ENCODE measurements around the gene GAL3ST2.
"Not testable (repeated sequence)": the region's sequence is repeated elsewhere in the genome, so short reads cannot be mapped to it uniquely, and the experiment has no call there.

The GAL3ST2 gene

GRCh38 chr2:241820625-241821384 is 44.2 kb downstream of the GAL3ST2 start:
- TF ChIP-seq ZNF565 (CRISPR knock-in tag; conservative IDR thresholded peaks at IDR 0.05; ENCODE audit: low read depth) = no peak
- no peak for TF ChIP-seq ISL1 (CRISPR knock-in tag; IDR thresholded peaks at IDR 0.05)
- TF ChIP-seq TCF4 (CRISPR knock-in tag; IDR thresholded peaks at IDR 0.05; ENCODE audit: borderline replicate concordance) = no peak
- TF ChIP-seq ESRRG (CRISPR knock-in tag; IDR thresholded peaks at IDR 0.05) = no peak
- TF ChIP-seq OSR1 (CRISPR knock-in tag; IDR thresholded peaks at IDR 0.05) = no peak
- TF ChIP-seq ZNF8 (CRISPR knock-in tag; IDR thresholded peaks at IDR 0.05) = no peak
- TF ChIP-seq TOX (CRISPR knock-in tag; IDR thresholded peaks at IDR 0.05; ENCODE audit: borderline replicate concordance) = no peak
- no peak for TF ChIP-seq GLIS3 (CRISPR knock-in tag; IDR thresholded peaks at IDR 0.05)
- no peak for TF ChIP-seq RARB (CRISPR knock-in tag; IDR thresholded peaks at IDR 0.05)
- ATAC-seq = no peak

- TF ChIP-seq ZC3H10 (CRISPR knock-in tag; IDR thresholded peaks at IDR 0.05) (no peak), TOX (CRISPR knock-in tag; IDR thresholded peaks at IDR 0.05; ENCODE audit: borderline replicate concordance) (no peak)
- TF ChIP-seq, protein P1, sequence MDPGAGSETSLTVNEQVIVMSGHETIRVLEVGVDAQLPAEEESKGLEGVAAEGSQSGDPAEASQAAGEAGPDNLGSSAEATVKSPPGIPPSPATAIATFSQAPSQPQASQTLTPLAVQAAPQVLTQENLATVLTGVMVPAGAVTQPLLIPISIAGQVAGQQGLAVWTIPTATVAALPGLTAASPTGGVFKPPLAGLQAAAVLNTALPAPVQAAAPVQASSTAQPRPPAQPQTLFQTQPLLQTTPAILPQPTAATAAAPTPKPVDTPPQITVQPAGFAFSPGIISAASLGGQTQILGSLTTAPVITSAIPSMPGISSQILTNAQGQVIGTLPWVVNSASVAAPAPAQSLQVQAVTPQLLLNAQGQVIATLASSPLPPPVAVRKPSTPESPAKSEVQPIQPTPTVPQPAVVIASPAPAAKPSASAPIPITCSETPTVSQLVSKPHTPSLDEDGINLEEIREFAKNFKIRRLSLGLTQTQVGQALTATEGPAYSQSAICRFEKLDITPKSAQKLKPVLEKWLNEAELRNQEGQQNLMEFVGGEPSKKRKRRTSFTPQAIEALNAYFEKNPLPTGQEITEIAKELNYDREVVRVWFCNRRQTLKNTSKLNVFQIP (CRISPR knock-in tag; IDR thresholded peaks at IDR 0.05; ENCODE audit: borderline replicate concordance, low read depth) = no peak
- no peak for ATAC-seq
Observed at GRCh38 chr2:241821460-241822263, 45.0 kb downstream of the GAL3ST2 start.

DNA sequence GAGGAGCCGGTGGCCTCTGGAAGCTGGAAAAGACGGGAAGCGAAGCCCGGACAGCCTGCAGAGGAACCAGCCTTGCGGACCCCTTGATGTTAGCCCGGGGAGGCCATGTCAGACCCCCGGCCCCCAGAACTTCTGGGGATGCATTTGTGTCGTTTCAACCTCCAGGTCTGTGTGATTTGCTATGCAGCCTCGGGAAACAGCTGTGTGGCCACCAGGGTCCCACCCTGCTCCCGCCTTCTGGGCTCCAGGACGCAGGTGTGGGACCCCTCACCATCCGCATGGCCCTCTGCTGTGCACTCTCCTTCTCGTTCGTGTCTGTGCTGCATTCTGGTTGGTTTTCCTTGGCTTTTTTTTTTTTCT is 45.6 kb downstream of the GAL3ST2 start:
- TF ChIP-seq GLIS3 (CRISPR knock-in tag; IDR thresholded peaks at IDR 0.05) = no peak
- no peak for TF ChIP-seq ZNF565 (CRISPR knock-in tag; conservative IDR thresholded peaks at IDR 0.05; ENCODE audit: low read depth)
- TF ChIP-seq ZC3H10 (CRISPR knock-in tag; IDR thresholded peaks at IDR 0.05) = no peak
- no peak for TF ChIP-seq CSDC2 (CRISPR knock-in tag; IDR thresholded peaks at IDR 0.05)
- TF ChIP-seq, protein P1 (CRISPR knock-in tag; IDR thresholded peaks at IDR 0.05; ENCODE audit: borderline replicate concordance, low read depth) = no peak
- TF ChIP-seq, protein P2, sequence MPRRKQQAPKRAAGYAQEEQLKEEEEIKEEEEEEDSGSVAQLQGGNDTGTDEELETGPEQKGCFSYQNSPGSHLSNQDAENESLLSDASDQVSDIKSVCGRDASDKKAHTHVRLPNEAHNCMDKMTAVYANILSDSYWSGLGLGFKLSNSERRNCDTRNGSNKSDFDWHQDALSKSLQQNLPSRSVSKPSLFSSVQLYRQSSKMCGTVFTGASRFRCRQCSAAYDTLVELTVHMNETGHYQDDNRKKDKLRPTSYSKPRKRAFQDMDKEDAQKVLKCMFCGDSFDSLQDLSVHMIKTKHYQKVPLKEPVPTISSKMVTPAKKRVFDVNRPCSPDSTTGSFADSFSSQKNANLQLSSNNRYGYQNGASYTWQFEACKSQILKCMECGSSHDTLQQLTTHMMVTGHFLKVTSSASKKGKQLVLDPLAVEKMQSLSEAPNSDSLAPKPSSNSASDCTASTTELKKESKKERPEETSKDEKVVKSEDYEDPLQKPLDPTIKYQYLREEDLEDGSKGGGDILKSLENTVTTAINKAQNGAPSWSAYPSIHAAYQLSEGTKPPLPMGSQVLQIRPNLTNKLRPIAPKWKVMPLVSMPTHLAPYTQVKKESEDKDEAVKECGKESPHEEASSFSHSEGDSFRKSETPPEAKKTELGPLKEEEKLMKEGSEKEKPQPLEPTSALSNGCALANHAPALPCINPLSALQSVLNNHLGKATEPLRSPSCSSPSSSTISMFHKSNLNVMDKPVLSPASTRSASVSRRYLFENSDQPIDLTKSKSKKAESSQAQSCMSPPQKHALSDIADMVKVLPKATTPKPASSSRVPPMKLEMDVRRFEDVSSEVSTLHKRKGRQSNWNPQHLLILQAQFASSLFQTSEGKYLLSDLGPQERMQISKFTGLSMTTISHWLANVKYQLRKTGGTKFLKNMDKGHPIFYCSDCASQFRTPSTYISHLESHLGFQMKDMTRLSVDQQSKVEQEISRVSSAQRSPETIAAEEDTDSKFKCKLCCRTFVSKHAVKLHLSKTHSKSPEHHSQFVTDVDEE (CRISPR knock-in tag; IDR thresholded peaks at IDR 0.05) = no peak
- no peak for TF ChIP-seq ZFP30 (CRISPR knock-in tag; IDR thresholded peaks at IDR 0.05)
- TF ChIP-seq SNAI2 (CRISPR knock-in tag; IDR thresholded peaks at IDR 0.05) = no peak
- no peak for TF ChIP-seq ARNTL (CRISPR knock-in tag; IDR thresholded peaks at IDR 0.05; ENCODE audit: borderline replicate concordance, low read depth)
- no peak for TF ChIP-seq ZNF70 (CRISPR knock-in tag; IDR thresholded peaks at IDR 0.05)
- no peak for TF ChIP-seq RARB (CRISPR knock-in tag; IDR thresholded peaks at IDR 0.05)
- TF ChIP-seq TCF4 (CRISPR knock-in tag; IDR thresholded peaks at IDR 0.05; ENCODE audit: borderline replicate concordance) = no peak
- TF ChIP-seq PATZ1 (CRISPR knock-in tag; IDR thresholded peaks at IDR 0.05; ENCODE audit: borderline replicate concordance) = no peak
- TF ChIP-seq CREB5 (CRISPR knock-in tag; IDR thresholded peaks at IDR 0.05; ENCODE audit: low read depth) = no peak
- no peak for TF ChIP-seq OSR1 (CRISPR knock-in tag; IDR thresholded peaks at IDR 0.05)
- no peak for TF ChIP-seq ESRRG (CRISPR knock-in tag; IDR thresholded peaks at IDR 0.05)
- no peak for TF ChIP-seq ZFP3 (CRISPR knock-in tag; IDR thresholded peaks at IDR 0.05)
- TF ChIP-seq PPARA (CRISPR knock-in tag; IDR thresholded peaks at IDR 0.05; ENCODE audit: borderline replicate concordance) = no peak
- no peak for TF ChIP-seq ISL1 (CRISPR knock-in tag; IDR thresholded peaks at IDR 0.05)
- no peak for ATAC-seq

DNA sequence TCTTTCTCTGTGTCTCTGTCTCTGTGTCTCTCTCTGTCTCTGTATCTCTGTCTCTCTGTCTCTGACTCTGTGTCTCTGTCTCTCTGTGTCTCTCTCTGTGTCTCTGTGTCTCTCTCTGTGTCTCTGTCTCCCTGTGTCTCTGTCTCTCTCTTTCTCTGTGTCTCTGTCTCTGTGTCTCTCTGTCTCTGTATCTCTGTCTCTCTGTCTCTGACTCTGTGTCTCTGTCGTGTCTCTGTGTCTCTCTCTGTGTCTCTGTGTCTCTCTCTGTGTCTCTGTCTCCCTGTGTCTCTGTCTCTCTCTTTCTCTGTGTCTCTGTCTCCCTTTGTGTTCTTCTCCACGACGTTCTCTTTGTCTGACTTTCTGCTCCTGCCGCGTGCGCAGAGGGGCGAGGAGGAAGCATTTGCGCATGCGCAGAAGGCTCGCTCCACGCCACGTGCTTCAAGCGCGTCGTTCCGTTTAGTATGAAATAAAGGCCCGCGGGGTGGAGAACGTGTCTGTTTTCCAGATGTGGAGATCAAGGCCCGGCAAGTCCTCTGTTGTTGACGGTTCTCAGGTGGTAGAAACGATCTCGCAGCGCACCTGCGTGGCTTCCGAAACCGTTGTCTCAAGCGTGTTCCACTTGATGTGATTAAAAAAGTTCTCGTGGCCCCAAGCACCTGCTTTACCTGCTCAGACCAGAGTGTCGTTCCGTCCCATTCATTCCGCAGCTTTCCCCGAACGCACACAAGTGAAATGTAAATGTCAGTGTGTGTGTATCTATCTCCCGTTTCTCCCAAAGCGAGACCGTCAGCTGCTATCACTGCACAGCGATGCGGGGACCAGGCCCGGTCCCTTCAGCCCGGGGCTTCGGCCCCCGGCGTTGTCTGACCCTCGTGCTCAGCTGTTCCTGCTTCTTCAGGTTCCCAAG is 47.2 kb downstream of the GAL3ST2 start:
- not testable (repeated sequence) for ATAC-seq

All from SK-N-SH treated with all-trans-retinoic acid at 6 μM for 48 hours (cell line).